GM23338 (cell line): ENCODE measurements around the gene DNAH17. TPM values are rescaled to one million over a fixed set of nuclear protein-coding genes. Genes with fewer than 3 reads are reported as not detected.
A peak's percentile ranks its signal among the peaks of the same experiment; 100 is the strongest.

Experiments used
- ATAC-seq: fragments of 200-7000 bp; cut with Tn5 transposase; 3 replicates; pipeline ENCODE4 v1.9.1; 2020
- DNase-seq: peaks from one replicate; pipeline ENCODE4 v3.0.0-alpha.2; 2015; ENCODE audit warnings: low spot score
- H2AFZ ChIP-seq: fragments of 200-600 bp; sonication (generic); 2 replicates; pipeline ENCODE4 v1.8.0; 2016; ENCODE audit warnings: antibody characterized with exemption, mild to moderate bottlenecking, moderate library complexity
- H3F3A ChIP-seq: fragments of 200-600 bp; sonication (generic); replicated peaks from 2 replicates; pipeline ENCODE4 v1.8.0; 2017; ENCODE audit warnings: antibody characterized with exemption, mixed run types, low read depth
- H3K27ac ChIP-seq: fragments of 200-600 bp; sonication (generic); 2 replicates; pipeline ENCODE4 v1.6.1; 2016; ENCODE audit warnings: low read depth
- H3K27me3 ChIP-seq: fragments of 200-600 bp; sonication (generic); 2 replicates; pipeline ENCODE4 v1.8.0; 2016; ENCODE audit warnings: mild to moderate bottlenecking, mixed run types, moderate library complexity; ENCODE audit not compliant: insufficient read depth
- H3K36me3 ChIP-seq: fragments of 200-600 bp; sonication (generic); 2 replicates; pipeline ENCODE4 v1.8.0; 2016; ENCODE audit warnings: mild to moderate bottlenecking; ENCODE audit not compliant: insufficient read depth
- H3K4me1 ChIP-seq: fragments of 200-600 bp; sonication (generic); 2 replicates; pipeline ENCODE4 v1.8.0; 2016; ENCODE audit warnings: mild to moderate bottlenecking, moderate library complexity; ENCODE audit not compliant: insufficient read depth
- H3K4me2 ChIP-seq: fragments of 200-600 bp; sonication (generic); 2 replicates; pipeline ENCODE4 v1.7.1; 2017; ENCODE audit warnings: mixed run types
- H3K4me3 ChIP-seq: fragments of 200-600 bp; sonication (generic); 2 replicates; pipeline ENCODE4 v1.6.1; 2016; ENCODE audit warnings: mixed run types
- H3K79me2 ChIP-seq: fragments of 200-600 bp; sonication (generic); replicated peaks from 2 replicates; pipeline ENCODE4 v1.8.0; 2017; ENCODE audit warnings: mild to moderate bottlenecking; ENCODE audit not compliant: insufficient read depth
- H3K9me2 ChIP-seq: fragments of 200-600 bp; sonication (generic); 2 replicates; pipeline ENCODE4 v1.8.0; 2017; ENCODE audit not compliant: insufficient read depth
- H4K20me1 ChIP-seq: fragments of 200-600 bp; sonication (generic); replicated peaks from 2 replicates; pipeline ENCODE4 v1.8.0; 2017; ENCODE audit warnings: mild to moderate bottlenecking; ENCODE audit not compliant: insufficient read depth
- H3K27ac Mint-ChIP-seq: 2 replicates; pipeline ENCODE4 v1.8.0; 2020; ENCODE audit warnings: inconsistent platforms, mild to moderate bottlenecking, moderate library complexity, mixed read lengths
- H3K27me3 Mint-ChIP-seq: 3 replicates; pipeline ENCODE4 v1.8.0; 2022; ENCODE audit warnings: low read depth, mild to moderate bottlenecking, moderate library complexity, mixed read lengths, inconsistent platforms; ENCODE audit not compliant: insufficient read depth, poor library complexity
- H3K36me3 Mint-ChIP-seq: 3 replicates; pipeline ENCODE4 v1.8.0; 2021; ENCODE audit warnings: low read depth, mild to moderate bottlenecking, inconsistent platforms, moderate library complexity, mixed read lengths
- H3K4me1 Mint-ChIP-seq: 3 replicates; pipeline ENCODE4 v1.8.0; 2020; ENCODE audit warnings: mild to moderate bottlenecking, inconsistent platforms, mixed read lengths
- H3K4me3 Mint-ChIP-seq: 3 replicates; pipeline ENCODE4 v1.8.0; 2021; ENCODE audit warnings: moderate library complexity, mild to moderate bottlenecking, inconsistent platforms, mixed read lengths
- H3K9me3 Mint-ChIP-seq: 3 replicates; pipeline ENCODE4 v1.8.0; 2020; ENCODE audit warnings: moderate library complexity, mild to moderate bottlenecking, inconsistent platforms, mixed read lengths
- CREB1 ChIP-seq: fragments of 250-450 bp; sonication (Bioruptor Pico); IDR thresholded peaks from 2 replicates; pipeline ENCODE4 v1.5.0; 2020; ENCODE audit warnings: low read depth, mild to moderate bottlenecking, moderate library complexity
- CTCF ChIP-seq, 2 experiments: fragments of 200-600 bp in 1 of 2; sonication (generic) in 1 of 2; conservative IDR thresholded peaks; 2 replicates each; pipeline versions ENCODE4 v1.5.1 to v1.6.1; 2016 to 2017; ENCODE audit warnings: antibody characterized with exemption in 2 of 2, low read depth in 2 of 2, mild to moderate bottlenecking in 2 of 2, moderate library complexity in 1 of 2
- ETS1 ChIP-seq: IDR thresholded peaks from 2 replicates; pipeline ENCODE4 v1.6.1; 2016; ENCODE audit warnings: antibody characterized with exemption
- EZH2 ChIP-seq: fragments of 200-600 bp; sonication (generic); IDR thresholded peaks from one replicate; pipeline ENCODE4 v1.8.0; 2017; ENCODE audit warnings: antibody characterized with exemption, mild to moderate bottlenecking, low read depth; ENCODE audit not compliant: unreplicated experiment
- EZH2phosphoT487 ChIP-seq: fragments of 200-600 bp; sonication (generic); IDR thresholded peaks from one replicate; pipeline ENCODE4 v1.8.1; 2018; ENCODE audit warnings: antibody characterized with exemption; ENCODE audit not compliant: unreplicated experiment
- JUNB ChIP-seq: IDR thresholded peaks from one replicate; pipeline ENCODE4 v1.6.1; 2016; ENCODE audit warnings: antibody characterized with exemption; ENCODE audit not compliant: unreplicated experiment
- NANOG ChIP-seq: IDR thresholded peaks from 2 replicates; pipeline ENCODE4 v1.6.1; 2016; ENCODE audit warnings: antibody characterized with exemption, borderline replicate concordance
- POLR2AphosphoS5 ChIP-seq: IDR thresholded peaks from 2 replicates; pipeline ENCODE4 v1.6.1; 2016; ENCODE audit warnings: antibody characterized with exemption, low read depth
- REST ChIP-seq: IDR thresholded peaks from one replicate; pipeline ENCODE4 v1.6.1; 2018; ENCODE audit warnings: antibody characterized with exemption; ENCODE audit not compliant: unreplicated experiment
- STAT1 ChIP-seq: IDR thresholded peaks from one replicate; pipeline ENCODE4 v1.6.1; 2016; ENCODE audit warnings: antibody characterized with exemption; ENCODE audit not compliant: unreplicated experiment
- ZNF114 ChIP-seq: fragments of 250-450 bp; sonication (Bioruptor Pico); IDR thresholded peaks from 2 replicates; pipeline ENCODE4 v1.5.0; 2020; ENCODE audit warnings: mild to moderate bottlenecking, moderate library complexity
- ZNF331 ChIP-seq: fragments of 250-450 bp; sonication (Bioruptor Pico); IDR thresholded peaks from 2 replicates; pipeline ENCODE4 v1.5.0; 2020; ENCODE audit warnings: low read depth, mild to moderate bottlenecking, moderate library complexity
- ZNF462 ChIP-seq: fragments of 250-450 bp; sonication (Bioruptor Pico); IDR thresholded peaks from 2 replicates; pipeline ENCODE4 v1.5.0; 2020; ENCODE audit warnings: mild to moderate bottlenecking, moderate library complexity
- polyA plus RNA-seq: library from polyadenylated mRNA; unstranded; fragments of >200 nt; fragmentation: Nextera tagmentation; extraction: Ambion mirVana; gene quantifications from 2 replicates; pipeline ENCODE4 v1.2.1, GENCODE V29; 2016
- total RNA-seq: library from RNA; depleted of rRNA; stranded (reverse); fragments of >200 nt; shearing (Covaris generic); gene quantifications from 2 replicates; pipeline ENCODE4 v1.2.3, GENCODE V29; 2014

Gene DNAH17
- total and polyA plus RNA-seq, 2 experiments from 2014 or later, result 0.59 to 2.0 TPM

GRCh38 chr17:78401246-78401645 lies 175.9 kb downstream of the DNAH17 start:
- no peak overlapping the region for H3K4me3 ChIP-seq
- peaks cover 19% of the 10 kb centered on the region for H4K20me1 ChIP-seq
- no peak overlapping the region for H3K4me2 ChIP-seq
- Mint-ChIP-seq H3K36me3 (peaks cover 92% of the 10 kb centered on the region), H3K27me3 (peaks cover 10% of the 10 kb centered on the region), H3K27ac (peak overlapping the region; percentile 58; the same call in 1 of the 2 replicates), H3K4me1 (no peaks in the 10 kb centered on the region; the same call in 2 of the 3 replicates), H3K9me3 (no peaks in the 10 kb centered on the region), H3K4me3 (no peak overlapping the region)
- H3F3A ChIP-seq, result 0 out of 2 replicates have a peak, but pooled peaks cover 2% of the 10 kb centered on the region
- no peaks in the 10 kb centered on the region for H3K4me1 ChIP-seq
- H3K36me3 ChIP-seq, result peaks cover 28% of the 10 kb centered on the region
- DNase-seq (no peak), ATAC-seq (no peak)
- no peak overlapping the region for H2AFZ ChIP-seq
- TF ChIP-seq CTCF (conservative IDR thresholded peaks at IDR 0.05; ENCODE audit: low read depth in 2 of 2) (no peak), POLR2AphosphoS5 (no peak), ZNF331 (CRISPR knock-in tag) (no peak), STAT1 (no peak), ETS1 (no peak), REST (no peak), CREB1 (CRISPR knock-in tag) (no peak), JUNB (no peak), EZH2 (no peak), ZNF114 (CRISPR knock-in tag) (no peak), EZH2phosphoT487 (no peak), NANOG (no peak), ZNF462 (no peak)
- no peaks in the 10 kb centered on the region for H3K9me2 ChIP-seq
- no peaks in the 10 kb centered on the region for H3K27me3 ChIP-seq
- H3K27ac ChIP-seq, result no peak overlapping the region
- peaks cover 40% of the 10 kb centered on the region for H3K79me2 ChIP-seq
